Testis (tissue), 3 donors: ENCODE results near the gene APBA1. TPM values are rescaled to one million over a fixed set of nuclear protein-coding genes. Genes with fewer than 3 reads are reported as not detected.

Experiments used
- DNase-seq: peaks from one replicate; pipeline ENCODE4 v3.0.0-alpha.2; 2019
- H3K27ac ChIP-seq, 2 donors: fragments of 200-600 bp; sonication (generic); one replicate each; pipeline ENCODE4 v1.5.1; 2019
- H3K27me3 ChIP-seq: fragments of 200-600 bp; sonication (generic); one replicate; pipeline ENCODE4 v1.5.1; 2019
- H3K36me3 ChIP-seq: fragments of 200-600 bp; sonication (generic); one replicate; pipeline ENCODE4 v1.5.1; 2017; ENCODE audit warnings: low read depth; ENCODE audit errors: missing control alignments
- H3K4me1 ChIP-seq: fragments of 200-600 bp; sonication (generic); one replicate; pipeline ENCODE4 v1.5.1; 2019
- H3K4me3 ChIP-seq, 2 donors: fragments of 200-600 bp; sonication (generic); one replicate each; pipeline ENCODE4 v1.5.1; 2017 to 2019
- H3K9me3 ChIP-seq: fragments of 200-600 bp; sonication (generic); one replicate; pipeline ENCODE4 v1.5.1; 2017
- POLR2A ChIP-seq: fragments of 450-650 bp; IDR thresholded peaks from one replicate; pipeline ENCODE4 v1.6.1; 2017; ENCODE audit warnings: antibody characterized with exemption, mild to moderate bottlenecking, moderate library complexity
- WGBS, 2 donors: methylation state at CpG; one replicate each; pipeline ENCODE4 v1.1.5; 2018; 5-methylcytosine and 5-hydroxymethylcytosine counted together
- intact Hi-C: fragments of 100-400 bp; cut with DNase I; formaldehyde crosslinking; loops from one replicate; pipeline ENCODE4 v1.15.1; 2023; ENCODE audit warnings: low total_unique reads
- polyA plus RNA-seq: library from polyadenylated mRNA; stranded (reverse); fragments of 350-450 nt; fragmentation: Illumina TruSeq; extraction: RNeasy Lipid Tissue Mini Kit (QIAGEN cat#74804); gene quantifications from one replicate; pipeline ENCODE4 v1.2.3, GENCODE V29; 2014; ENCODE audit warnings: low read depth, low replicate concordance; ENCODE audit not compliant: insufficient read depth
- total RNA-seq, 2 donors: library from RNA; depleted of rRNA; stranded (reverse); fragments of >200 nt; gene quantifications; one replicate each; pipeline ENCODE4 v1.2.3, GENCODE V29; 2016
- TF ChIP-seq, protein P1 (sequence below), 3 experiments: fragments of 450-650 bp in 2 of 3; fragments of 200-600 bp in 1 of 3; sonication (generic) in 1 of 3; IDR thresholded peaks; one replicate each; pipeline ENCODE4 v1.5.1; 2016 to 2019; ENCODE audit warnings: antibody characterized with exemption in 3 of 3, mild to moderate bottlenecking in 2 of 3, moderate library complexity in 1 of 3

APBA1 gene
- total and polyA plus RNA-seq, 3 donors from 2014 or later: 7.7 to 11.9 (median 9.4) TPM

DNA sequence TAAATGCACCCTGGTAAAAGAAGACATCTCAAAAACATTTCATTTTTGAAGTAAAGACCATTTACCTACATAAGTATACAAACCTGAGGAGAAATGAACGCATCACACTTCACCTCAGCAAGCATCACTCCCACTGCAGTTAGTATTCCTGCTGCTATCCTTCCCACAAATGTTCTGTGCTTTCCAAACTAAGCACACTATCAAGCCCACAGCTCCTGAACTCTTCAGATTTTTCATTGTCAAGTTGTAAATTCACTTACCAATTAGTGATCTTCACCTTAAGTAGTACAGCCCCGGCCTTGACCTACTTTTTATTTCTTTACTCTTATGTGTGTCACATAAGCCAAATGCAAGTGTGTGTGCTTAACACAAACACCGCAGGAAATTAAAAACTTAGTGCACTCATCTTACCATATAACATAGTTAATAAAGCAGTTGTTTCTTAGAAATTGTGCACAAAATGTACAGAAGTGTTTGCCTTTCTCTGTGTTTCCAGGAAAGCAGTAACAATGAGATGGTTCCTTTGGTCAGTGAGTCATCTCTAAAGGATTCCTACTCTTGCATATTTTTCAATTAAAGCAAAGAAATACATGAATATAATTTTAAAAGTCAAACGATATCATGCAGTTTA is 169.4 kb downstream of the APBA1 start:
- no peak for DNase-seq
- Histone ChIP-seq H3K36me3 (no peaks in the 10 kb centered on the region), H3K4me3 (no peak overlapping the region), H3K4me1 (no peaks in the 10 kb centered on the region), H3K27ac (no peak overlapping the region), H3K27me3 (no peaks in the 10 kb centered on the region), H3K9me3 (no peaks in the 10 kb centered on the region)
- 58 to 63% methylated on average over 4 of the region's 4 CpGs for WGBS, 2 donors
- intact Hi-C loops: no loop called here
- no peak for TF ChIP-seq POLR2A
- TF ChIP-seq, protein P1, sequence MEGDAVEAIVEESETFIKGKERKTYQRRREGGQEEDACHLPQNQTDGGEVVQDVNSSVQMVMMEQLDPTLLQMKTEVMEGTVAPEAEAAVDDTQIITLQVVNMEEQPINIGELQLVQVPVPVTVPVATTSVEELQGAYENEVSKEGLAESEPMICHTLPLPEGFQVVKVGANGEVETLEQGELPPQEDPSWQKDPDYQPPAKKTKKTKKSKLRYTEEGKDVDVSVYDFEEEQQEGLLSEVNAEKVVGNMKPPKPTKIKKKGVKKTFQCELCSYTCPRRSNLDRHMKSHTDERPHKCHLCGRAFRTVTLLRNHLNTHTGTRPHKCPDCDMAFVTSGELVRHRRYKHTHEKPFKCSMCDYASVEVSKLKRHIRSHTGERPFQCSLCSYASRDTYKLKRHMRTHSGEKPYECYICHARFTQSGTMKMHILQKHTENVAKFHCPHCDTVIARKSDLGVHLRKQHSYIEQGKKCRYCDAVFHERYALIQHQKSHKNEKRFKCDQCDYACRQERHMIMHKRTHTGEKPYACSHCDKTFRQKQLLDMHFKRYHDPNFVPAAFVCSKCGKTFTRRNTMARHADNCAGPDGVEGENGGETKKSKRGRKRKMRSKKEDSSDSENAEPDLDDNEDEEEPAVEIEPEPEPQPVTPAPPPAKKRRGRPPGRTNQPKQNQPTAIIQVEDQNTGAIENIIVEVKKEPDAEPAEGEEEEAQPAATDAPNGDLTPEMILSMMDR (IDR thresholded peaks at IDR 0.05): no peak

DNA sequence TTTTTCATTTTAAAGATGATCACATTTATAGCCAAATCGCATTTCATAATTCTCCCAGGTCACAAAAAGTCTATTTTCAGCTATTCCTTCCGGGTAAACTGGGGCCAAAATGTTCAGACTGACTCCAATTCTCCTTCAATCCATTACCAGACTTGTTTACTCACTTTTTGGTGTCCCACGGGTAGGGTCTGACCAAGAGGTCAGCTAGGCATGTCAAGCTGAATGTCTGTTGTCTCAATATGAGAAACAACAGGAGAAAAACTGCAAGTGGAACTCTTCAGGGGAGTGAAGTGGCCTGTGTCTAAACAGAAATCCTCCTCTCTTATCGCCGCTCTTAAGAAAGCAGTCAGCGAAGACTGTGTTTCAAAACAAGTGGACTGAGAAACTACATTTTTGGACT is 171.3 kb downstream of the APBA1 start:
- no peaks in the 10 kb centered on the region for H3K9me3 ChIP-seq
- WGBS, 2 donors: 86% methylated on average over 6 of the region's 6 CpGs
- no peaks in the 10 kb centered on the region for H3K36me3 ChIP-seq
- no peak for DNase-seq
- intact Hi-C loops: no loop called here
- no peaks in the 10 kb centered on the region for H3K4me1 ChIP-seq
- H3K4me3 ChIP-seq: no peak overlapping the region
- no peaks in the 10 kb centered on the region for H3K27me3 ChIP-seq
- TF ChIP-seq POLR2A: no peak
- TF ChIP-seq, protein P1 (IDR thresholded peaks at IDR 0.05): no peak
- no peak overlapping the region for H3K27ac ChIP-seq

GRCh38 chr9:69499959-69500358 is 172.2 kb downstream of the APBA1 start:
- H3K36me3 ChIP-seq: no peaks in the 10 kb centered on the region
- TF ChIP-seq, protein P1 (IDR thresholded peaks at IDR 0.05): no peak
- no peak for TF ChIP-seq POLR2A
- no peaks in the 10 kb centered on the region for H3K9me3 ChIP-seq
- no peaks in the 10 kb centered on the region for H3K4me1 ChIP-seq
- DNase-seq: no peak
- no peaks in the 10 kb centered on the region for H3K27me3 ChIP-seq
- H3K27ac ChIP-seq: no peak overlapping the region
- WGBS, 2 donors: 84 to 85% methylated on average over 4 of the region's 4 CpGs
- H3K4me3 ChIP-seq: no peak overlapping the region
- intact Hi-C loops: no loop called here

GRCh38 chr9:69499407-69499806 is 172.8 kb downstream of the APBA1 start:
- Histone ChIP-seq H3K4me1 (no peaks in the 10 kb centered on the region), H3K27me3 (no peaks in the 10 kb centered on the region), H3K4me3 (no peak overlapping the region), H3K9me3 (no peaks in the 10 kb centered on the region), H3K27ac (no peak overlapping the region), H3K36me3 (no peaks in the 10 kb centered on the region)
- no peak for DNase-seq
- WGBS, 2 donors: 50 to 67% methylated on average over 6 of the region's 6 CpGs
- intact Hi-C loops: no loop called here
- no peak for TF ChIP-seq POLR2A
- TF ChIP-seq, protein P1 (IDR thresholded peaks at IDR 0.05): no peak

DNA sequence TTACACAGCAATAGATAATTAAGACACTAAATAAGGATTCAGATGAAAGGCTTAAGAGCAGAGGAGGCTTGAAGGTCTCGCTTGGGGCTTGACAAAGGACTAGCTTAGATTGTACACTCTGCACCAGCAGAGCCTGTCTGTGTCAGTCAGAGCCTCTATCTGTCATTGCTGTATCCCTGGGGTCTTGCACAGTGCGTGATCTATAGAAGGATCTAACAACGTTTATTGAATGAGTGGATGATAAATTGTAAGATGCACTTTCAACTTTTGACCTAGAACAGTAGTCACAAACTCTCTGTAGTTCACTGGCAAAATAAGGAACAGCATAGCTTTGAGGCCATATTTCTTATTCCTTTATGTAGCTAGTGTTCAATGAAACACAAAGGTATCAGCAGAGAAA is 173.7 kb downstream of the APBA1 start:
- Histone ChIP-seq H3K9me3 (no peaks in the 10 kb centered on the region), H3K27me3 (no peaks in the 10 kb centered on the region), H3K4me1 (no peaks in the 10 kb centered on the region), H3K27ac (no peak overlapping the region), H3K4me3 (no peak overlapping the region), H3K36me3 (no peaks in the 10 kb centered on the region)
- intact Hi-C loops: no loop called here
- TF ChIP-seq, protein P1 (IDR thresholded peaks at IDR 0.05): no peak
- no peak for TF ChIP-seq POLR2A
- no peak for DNase-seq
- 86 to 92% methylated on average over 3 of the region's 3 CpGs for WGBS, 2 donors
